A673 (cell line): Measurements from ENCODE around the gene ZNF440. TPM values are rescaled to one million over a fixed set of nuclear protein-coding genes. Genes with fewer than 3 reads are reported as not detected.
"Not testable (repeated sequence)": the region's sequence is repeated elsewhere in the genome, so short reads cannot be mapped to it uniquely, and the experiment has no call there.

Experiments used
- BruUV-seq: library from RNA; stranded (reverse); fragments of 400-500 nt; replicated peaks from 2 replicates; lab custom pipeline; 2021; lab: Mats Ljungman, UMichigan
- CTCF ChIA-PET: fragments of 300-600 bp; sonication (Branson Sonifier 250); formaldehyde crosslinking; loops from one replicate; lab custom pipeline; 2022; ENCODE audit warnings: antibody characterized with exemption; lab: Charles Lee
- POLR2A ChIA-PET: fragments of 300-600 bp; sonication (Branson Sonifier 250); formaldehyde crosslinking; loops from one replicate; lab custom pipeline; 2022; ENCODE audit warnings: antibody characterized with exemption; ENCODE audit not compliant: low non-redundant PET; lab: Charles Lee
- DNase-seq: peaks from one replicate; pipeline ENCODE4 v3.0.0-alpha.2; 2015; ENCODE audit warnings: low spot score
- H3K27ac ChIP-seq: fragments of 200-600 bp; sonication (generic); 2 replicates; pipeline ENCODE4 v1.5.1; 2016; ENCODE audit warnings: mixed run types, low read depth, mild to moderate bottlenecking, mixed read lengths, antibody characterized with exemption, low read length; ENCODE audit not compliant: poor library complexity, severe bottlenecking
- H3K27me3 ChIP-seq: fragments of 200-600 bp; sonication (generic); replicated peaks from 2 replicates; pipeline ENCODE4 v1.6.1; 2017; ENCODE audit warnings: mixed run types, low read depth, mild to moderate bottlenecking, mixed read lengths, antibody characterized with exemption, low read length; ENCODE audit not compliant: insufficient read depth, poor library complexity
- H3K36me3 ChIP-seq: fragments of 200-600 bp; sonication (generic); 2 replicates; pipeline ENCODE4 v1.6.1; 2016; ENCODE audit warnings: mixed run types, mild to moderate bottlenecking, mixed read lengths, antibody characterized with exemption, low read length; ENCODE audit not compliant: insufficient read depth, poor library complexity, severe bottlenecking
- H3K4me1 ChIP-seq: fragments of 200-600 bp; sonication (generic); 2 replicates; pipeline ENCODE4 v1.6.1; 2017; ENCODE audit warnings: mixed run types, mild to moderate bottlenecking, mixed read lengths, antibody characterized with exemption, low read length; ENCODE audit not compliant: insufficient read depth, poor library complexity, severe bottlenecking
- H3K4me3 ChIP-seq: fragments of 200-600 bp; sonication (generic); 2 replicates; pipeline ENCODE4 v1.5.1; 2016; ENCODE audit warnings: low read depth, mixed run types, mild to moderate bottlenecking, mixed read lengths, low read length; ENCODE audit not compliant: poor library complexity, severe bottlenecking
- H3K9me3 ChIP-seq: fragments of 200-600 bp; sonication (generic); 2 replicates; pipeline ENCODE4 v1.6.1; 2016; ENCODE audit warnings: mixed run types, low read depth, mild to moderate bottlenecking, mixed read lengths, antibody characterized with exemption, low read length; ENCODE audit not compliant: poor library complexity, severe bottlenecking
- CTCF ChIP-seq: fragments of 300-800, 200-600 bp; sonication (generic); conservative IDR thresholded peaks from 2 replicates; pipeline ENCODE4 v1.5.1; 2017; ENCODE audit warnings: low read depth, mild to moderate bottlenecking, antibody characterized with exemption, low read length, moderate library complexity, mixed read lengths
- EZH2 ChIP-seq: fragments of 200-600 bp; sonication (generic); IDR thresholded peaks from 2 replicates; pipeline ENCODE4 v1.6.1; 2017; ENCODE audit warnings: borderline replicate concordance, low read depth, mild to moderate bottlenecking, mixed read lengths, antibody characterized with exemption, low read length; ENCODE audit not compliant: poor library complexity, severe bottlenecking
- intact Hi-C: fragments of 100-400 bp; cut with micrococcal nuclease; formaldehyde crosslinking; loops from one replicate; pipeline ENCODE4 v1.10.0; 2022; ENCODE audit not compliant: unreplicated experiment
- total RNA-seq: library from RNA; stranded (reverse); gene quantifications from 2 replicates; pipeline ENCODE4 v1.2.3, GENCODE V29; 2021

The ZNF440 gene
- total RNA-seq, 1 experiment from 2014 or later = 7.1 TPM

GRCh38 chr19:11832253-11832912 is 18.3 kb downstream of the ZNF440 start:
- TF ChIP-seq CTCF = no peak
- no peak for TF ChIP-seq EZH2
- Histone ChIP-seq H3K27ac (no peak overlapping the region), H3K4me1 (no peaks in the 10 kb centered on the region), H3K36me3 (peaks cover 26% of the 10 kb centered on the region), H3K27me3 (no peaks in the 10 kb centered on the region), H3K4me3 (no peak overlapping the region), H3K9me3 (peaks cover 39% of the 10 kb centered on the region)
- ChIA-PET POLR2A (no interaction called here), CTCF (no interaction called here)
- DNase-seq = no peak
- intact Hi-C loops = no loop called here
- no TSS peak for BruUV-seq

GRCh38 chr19:11833541-11833940 is 19.5 kb downstream of the ZNF440 start:
- CTCF ChIA-PET = no interaction called here

GRCh38 chr19:11835626-11836066 is 21.6 kb downstream of the ZNF440 start:
- CTCF ChIA-PET, H3K4me3 ChIP-seq, H3K27ac ChIP-seq, POLR2A ChIA-PET, DNase-seq, BruUV-seq, H3K4me1 ChIP-seq, H3K27me3 ChIP-seq, intact Hi-C loops: not testable (repeated sequence)
- H3K36me3 ChIP-seq = peaks cover 26% of the 10 kb centered on the region
- H3K9me3 ChIP-seq = peaks cover 39% of the 10 kb centered on the region

More at GRCh38 chr19:11833541-11833940, 19.5 kb downstream of the ZNF440 start:
- Histone ChIP-seq H3K9me3 (peaks cover 39% of the 10 kb centered on the region), H3K4me3 (no peak overlapping the region), H3K27me3 (no peaks in the 10 kb centered on the region), H3K36me3 (peaks cover 26% of the 10 kb centered on the region), H3K27ac (no peak overlapping the region), H3K4me1 (no peaks in the 10 kb centered on the region)
- intact Hi-C loops = no loop called here
- TF ChIP-seq CTCF (no peak), EZH2 (no peak)
- POLR2A ChIA-PET = no interaction called here
- BruUV-seq = no TSS peak
- no peak for DNase-seq

GRCh38 chr19:11843722-11844121 is 29.6 kb downstream of the ZNF440 start:
- Histone ChIP-seq H3K27me3 (no peaks in the 10 kb centered on the region), H3K4me3 (no peak overlapping the region), H3K4me1 (no peaks in the 10 kb centered on the region), H3K9me3 (no peaks in the 10 kb centered on the region), H3K36me3 (no peaks in the 10 kb centered on the region), H3K27ac (no peak overlapping the region)
- DNase-seq = no peak
- TF ChIP-seq CTCF (no peak), EZH2 (no peak)
- CTCF ChIA-PET = no interaction called here
- no TSS peak for BruUV-seq
- POLR2A ChIA-PET = no interaction called here
- intact Hi-C loops = no loop called here

GRCh38 chr19:11847615-11848014 is 33.5 kb downstream of the ZNF440 start:
- intact Hi-C loops, H3K4me3 ChIP-seq, DNase-seq, H3K36me3 ChIP-seq, H3K4me1 ChIP-seq, BruUV-seq, H3K27me3 ChIP-seq, H3K9me3 ChIP-seq, POLR2A ChIA-PET, H3K27ac ChIP-seq, CTCF ChIA-PET: not testable (repeated sequence)
